Smooth muscle cell (in vitro differentiated cells): Measurements from ENCODE around the gene TP63. TPM values are rescaled to one million over a fixed set of nuclear protein-coding genes. Genes with fewer than 3 reads are reported as not detected.

Source experiments
- DNase-seq: peaks from one replicate; lab custom pipeline; 2025; ENCODE audit not compliant: unreplicated experiment; lab: John Stamatoyannopoulos, UW
- H2AFZ ChIP-seq: fragments of 200-600 bp; sonication (generic); 2 replicates; pipeline ENCODE4 v1.6.0; 2016; ENCODE audit warnings: antibody characterized with exemption, low read depth, mild to moderate bottlenecking
- H3F3A ChIP-seq: fragments of 200-600 bp; sonication (generic); 2 replicates; pipeline ENCODE4 v1.6.0; 2017; ENCODE audit warnings: antibody characterized with exemption, low read depth
- H3K27ac ChIP-seq: fragments of 200-600 bp; sonication (generic); 2 replicates; pipeline ENCODE4 v1.5.1; 2016; ENCODE audit warnings: low read depth, mild to moderate bottlenecking
- H3K27me3 ChIP-seq: fragments of 200-600 bp; sonication (generic); 2 replicates; pipeline ENCODE4 v1.6.1; 2016; ENCODE audit warnings: low read depth, mild to moderate bottlenecking
- H3K36me3 ChIP-seq: fragments of 200-600 bp; sonication (generic); 2 replicates; pipeline ENCODE4 v1.5.1; 2016; ENCODE audit warnings: low read depth
- H3K4me1 ChIP-seq: fragments of 200-600 bp; sonication (generic); 2 replicates; pipeline ENCODE4 v1.5.1; 2016; ENCODE audit warnings: low read depth
- H3K4me2 ChIP-seq: fragments of 200-600 bp; sonication (generic); 2 replicates; pipeline ENCODE4 v1.6.0; 2016; ENCODE audit warnings: mild to moderate bottlenecking
- H3K4me3 ChIP-seq: fragments of 200-600 bp; sonication (generic); 2 replicates; pipeline ENCODE4 v1.5.1; 2016; ENCODE audit warnings: mild to moderate bottlenecking
- H3K79me2 ChIP-seq: fragments of 200-600 bp; sonication (generic); 2 replicates; pipeline ENCODE4 v1.6.0; 2016; ENCODE audit warnings: low read depth, mild to moderate bottlenecking
- H3K9ac ChIP-seq: fragments of 200-600 bp; sonication (generic); 2 replicates; pipeline ENCODE4 v1.6.0; 2016; ENCODE audit warnings: low read depth
- H3K9me3 ChIP-seq: fragments of 200-600 bp; sonication (generic); replicated peaks from 2 replicates; pipeline ENCODE4 v1.5.1; 2016; ENCODE audit warnings: low read depth
- H4K20me1 ChIP-seq: fragments of 200-600 bp; sonication (generic); 2 replicates; pipeline ENCODE4 v1.6.0; 2016; ENCODE audit warnings: low read depth
- WGBS: methylation state at CpG from one replicate; pipeline ENCODE4 v1.1.7; 2016; ENCODE audit warnings: low lambda C conversion rate; 5-methylcytosine and 5-hydroxymethylcytosine counted together
- polyA plus RNA-seq: library from polyadenylated mRNA; unstranded; fragments of >200 nt; fragmentation: Nextera tagmentation; extraction: Ambion mirVana; gene quantifications from 2 replicates; pipeline ENCODE4 v1.2.1, GENCODE V29; 2016
- total RNA-seq: library from RNA; depleted of rRNA; stranded (reverse); fragments of >200 nt; gene quantifications from 2 replicates; pipeline ENCODE4 v1.2.3, GENCODE V29; 2014
- TF ChIP-seq, protein P1 (sequence below): fragments of 200-600 bp; sonication (generic); IDR thresholded peaks from 2 replicates; pipeline ENCODE4 v1.5.1; 2017; ENCODE audit warnings: borderline replicate concordance, mild to moderate bottlenecking, antibody characterized with exemption; ENCODE audit not compliant: insufficient read depth, poor library complexity, severe bottlenecking

The TP63 gene
- total and polyA plus RNA-seq, 2 experiments from 2014 or later = 1.9 to 27.1 TPM

DNA sequence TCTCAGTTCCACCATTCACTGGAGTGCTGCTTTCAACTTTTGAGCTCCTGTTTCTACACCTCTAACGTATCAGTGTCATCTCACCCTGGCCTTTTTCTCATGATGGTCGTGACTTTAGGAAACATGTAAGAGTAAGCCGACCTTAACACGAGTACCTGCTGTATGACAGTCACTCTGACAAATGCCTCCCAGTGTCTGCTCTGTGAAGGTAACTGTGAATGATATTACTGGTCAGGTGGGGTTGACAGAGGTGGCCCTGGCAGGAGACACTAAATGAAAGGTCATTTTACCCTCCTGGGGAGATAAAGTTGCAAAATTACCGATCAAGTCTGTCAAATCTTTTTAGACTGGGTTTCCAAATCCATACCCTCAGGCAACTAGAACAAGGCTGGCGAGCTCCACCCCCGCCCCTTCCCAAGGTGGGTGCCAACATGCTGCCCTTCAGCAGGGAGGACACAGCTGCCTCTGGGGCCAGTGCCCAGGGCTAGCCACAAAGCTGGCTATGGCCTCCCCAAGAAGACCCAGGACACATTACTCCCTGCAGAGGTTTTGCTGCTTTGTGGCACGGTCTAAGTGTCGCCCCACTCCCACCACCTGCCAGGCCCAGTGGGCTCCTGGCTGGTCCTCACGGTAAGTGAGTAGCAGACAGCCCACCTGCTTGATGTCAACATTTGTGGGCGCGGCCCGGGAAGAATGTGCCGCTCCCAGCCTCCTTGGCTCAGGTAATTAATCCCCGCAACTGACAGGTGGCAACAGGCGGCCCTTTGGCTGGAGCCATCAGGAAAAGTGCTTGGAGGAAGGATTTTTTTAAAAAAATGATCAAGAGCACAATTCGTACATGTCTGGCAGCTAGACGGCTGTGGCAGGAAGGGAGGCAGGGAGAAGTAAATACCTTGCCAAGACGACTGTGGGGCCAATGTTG lies 211.8 kb downstream of the TP63 start:
- H3F3A ChIP-seq = peaks cover 3% of the 10 kb centered on the region
- H3K9ac ChIP-seq = no peak overlapping the region
- H3K79me2 ChIP-seq = no peaks in the 10 kb centered on the region
- H3K9me3 ChIP-seq = no peaks in the 10 kb centered on the region
- H3K36me3 ChIP-seq = no peaks in the 10 kb centered on the region
- H3K4me1 ChIP-seq = peaks cover 4% of the 10 kb centered on the region
- H3K4me2 ChIP-seq = no peak overlapping the region
- TF ChIP-seq, protein P1, sequence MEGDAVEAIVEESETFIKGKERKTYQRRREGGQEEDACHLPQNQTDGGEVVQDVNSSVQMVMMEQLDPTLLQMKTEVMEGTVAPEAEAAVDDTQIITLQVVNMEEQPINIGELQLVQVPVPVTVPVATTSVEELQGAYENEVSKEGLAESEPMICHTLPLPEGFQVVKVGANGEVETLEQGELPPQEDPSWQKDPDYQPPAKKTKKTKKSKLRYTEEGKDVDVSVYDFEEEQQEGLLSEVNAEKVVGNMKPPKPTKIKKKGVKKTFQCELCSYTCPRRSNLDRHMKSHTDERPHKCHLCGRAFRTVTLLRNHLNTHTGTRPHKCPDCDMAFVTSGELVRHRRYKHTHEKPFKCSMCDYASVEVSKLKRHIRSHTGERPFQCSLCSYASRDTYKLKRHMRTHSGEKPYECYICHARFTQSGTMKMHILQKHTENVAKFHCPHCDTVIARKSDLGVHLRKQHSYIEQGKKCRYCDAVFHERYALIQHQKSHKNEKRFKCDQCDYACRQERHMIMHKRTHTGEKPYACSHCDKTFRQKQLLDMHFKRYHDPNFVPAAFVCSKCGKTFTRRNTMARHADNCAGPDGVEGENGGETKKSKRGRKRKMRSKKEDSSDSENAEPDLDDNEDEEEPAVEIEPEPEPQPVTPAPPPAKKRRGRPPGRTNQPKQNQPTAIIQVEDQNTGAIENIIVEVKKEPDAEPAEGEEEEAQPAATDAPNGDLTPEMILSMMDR = no peak
- H3K27me3 ChIP-seq = no peaks in the 10 kb centered on the region
- H3K27ac ChIP-seq = peak overlapping the region; percentile 92
- 75% methylated on average over 19 of the region's 19 CpGs for WGBS
- H2AFZ ChIP-seq = no peak overlapping the region
- no peaks in the 10 kb centered on the region for H4K20me1 ChIP-seq
- no peak overlapping the region for H3K4me3 ChIP-seq
- DNase-seq = no peak

DNA sequence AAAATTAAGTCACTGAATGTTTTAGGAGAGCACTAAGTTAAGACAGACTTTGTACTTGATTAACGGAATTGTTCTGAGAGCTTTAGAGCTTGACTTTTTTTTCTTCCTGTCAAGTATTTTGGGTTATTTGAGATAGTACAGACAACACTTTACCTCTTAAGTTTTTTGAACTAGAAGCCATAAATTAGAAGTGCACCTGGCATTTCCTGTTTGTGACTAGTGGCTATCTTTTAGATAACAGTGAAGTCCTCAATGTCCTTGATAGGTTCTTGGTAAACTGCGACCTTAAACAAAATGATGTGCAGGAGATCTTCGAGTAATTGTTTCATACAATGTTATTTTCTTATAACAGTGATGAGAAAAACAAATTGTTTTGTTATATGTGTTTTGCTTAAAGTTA lies 213.9 kb downstream of the TP63 start:
- Histone ChIP-seq H3K36me3 (no peaks in the 10 kb centered on the region), H3K4me2 (no peak overlapping the region), H3F3A (peaks cover under 1% of the 10 kb centered on the region), H3K4me1 (no peaks in the 10 kb centered on the region), H3K79me2 (no peaks in the 10 kb centered on the region), H3K9me3 (no peaks in the 10 kb centered on the region), H3K27ac (no peak overlapping the region), H3K4me3 (no peak overlapping the region), H2AFZ (no peak overlapping the region), H4K20me1 (no peaks in the 10 kb centered on the region), H3K9ac (no peak overlapping the region), H3K27me3 (no peaks in the 10 kb centered on the region)
- no peak for DNase-seq
- WGBS = 83% methylated on average over 3 of the region's 3 CpGs
- TF ChIP-seq, protein P1 = no peak

DNA sequence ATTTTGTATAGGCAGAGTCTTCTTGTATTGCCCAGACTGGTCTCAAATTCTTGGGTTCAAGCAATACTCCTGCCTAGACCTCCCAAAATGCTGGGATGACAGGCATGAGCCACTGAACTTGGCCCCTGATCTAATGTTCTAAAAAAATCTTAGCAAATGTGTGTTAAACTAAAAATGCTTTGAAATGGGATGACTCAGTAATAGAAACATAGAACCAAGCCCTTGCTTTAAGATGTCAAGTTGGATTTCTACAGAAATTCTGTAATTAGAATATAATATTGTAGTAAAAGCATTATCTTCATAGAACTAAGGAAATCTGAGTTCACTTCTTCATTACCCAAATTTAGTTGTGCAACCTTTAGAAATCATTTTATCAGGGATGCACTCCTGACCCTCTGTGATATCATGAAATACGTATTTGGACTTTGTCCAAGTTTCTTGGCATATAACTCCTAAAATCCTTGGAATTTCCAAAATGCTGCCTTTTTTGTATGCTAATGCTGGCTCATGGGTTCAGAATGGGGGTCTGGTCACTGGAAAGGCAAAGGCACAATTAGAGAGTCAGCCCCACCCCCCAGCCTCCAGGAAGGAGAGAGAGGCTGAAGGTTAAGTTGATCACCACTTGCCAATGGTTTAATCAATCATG lies 217.3 kb downstream of the TP63 start:
- no peaks in the 10 kb centered on the region for H3F3A ChIP-seq
- H3K36me3 ChIP-seq = no peaks in the 10 kb centered on the region
- no peak overlapping the region for H3K4me2 ChIP-seq
- H4K20me1 ChIP-seq = no peaks in the 10 kb centered on the region
- H3K9ac ChIP-seq = no peak overlapping the region
- no peaks in the 10 kb centered on the region for H3K9me3 ChIP-seq
- H2AFZ ChIP-seq = no peak overlapping the region
- TF ChIP-seq, protein P1 = no peak
- no peak overlapping the region for H3K27ac ChIP-seq
- DNase-seq = no peak
- H3K79me2 ChIP-seq = no peaks in the 10 kb centered on the region
- WGBS = 96% methylated on average over 1 of the region's 1 CpG
- no peaks in the 10 kb centered on the region for H3K4me1 ChIP-seq
- H3K4me3 ChIP-seq = no peak overlapping the region
- H3K27me3 ChIP-seq = no peaks in the 10 kb centered on the region
